Liver (tissue), 9 donors: Measurements from ENCODE around the gene NNT. TPM values are rescaled to one million over a fixed set of nuclear protein-coding genes. Genes with fewer than 3 reads are reported as not detected.

ENCODE experiments used
- DNase-seq: peaks from one replicate; pipeline ENCODE4 v3.0.0-alpha.2; 2017; ENCODE audit warnings: low spot score
- H3K27ac ChIP-seq, 2 donors: one replicate each; pipeline ENCODE4 v1.7.0; 2013; ENCODE audit warnings: inconsistent platforms in 2 of 2, low read length in 2 of 2, control low read depth in 1 of 2, low read depth in 1 of 2, mild to moderate bottlenecking in 1 of 2
- H3K27me3 ChIP-seq, 4 donors: one replicate each; pipeline versions ENCODE4 v1.6.1 to v1.7.0; 2013; ENCODE audit warnings: low read length in 3 of 4, inconsistent platforms in 1 of 4, mild to moderate bottlenecking in 1 of 4, moderate library complexity in 1 of 4; ENCODE audit not compliant: control insufficient read depth in 4 of 4, insufficient read depth in 4 of 4
- H3K36me3 ChIP-seq, 4 donors: one replicate each; pipeline versions ENCODE4 v1.6.1 to v1.7.0; 2013; ENCODE audit warnings: low read length in 3 of 4, mild to moderate bottlenecking in 3 of 4, low read depth in 1 of 4, moderate library complexity in 1 of 4; ENCODE audit not compliant: control insufficient read depth in 4 of 4, insufficient read depth in 3 of 4
- H3K4me1 ChIP-seq, 4 donors: one replicate each; pipeline versions ENCODE4 v1.6.1 to v1.7.0; 2013; ENCODE audit warnings: low read length in 3 of 4, mild to moderate bottlenecking in 3 of 4, moderate library complexity in 1 of 4; ENCODE audit not compliant: control insufficient read depth in 4 of 4, insufficient read depth in 4 of 4
- H3K4me3 ChIP-seq, 3 donors: one replicate each; pipeline versions ENCODE4 v1.6.1 to v1.7.0; 2013; ENCODE audit warnings: low read length in 3 of 3, control low read depth in 1 of 3, low read depth in 1 of 3, mild to moderate bottlenecking in 1 of 3
- H3K9ac ChIP-seq, 2 donors: one replicate each; pipeline ENCODE4 v1.7.0; 2013; ENCODE audit warnings: low read length in 2 of 2, mild to moderate bottlenecking in 2 of 2, moderate library complexity in 2 of 2, control low read depth in 1 of 2, low read depth in 1 of 2
- H3K9me3 ChIP-seq, 4 donors: one replicate each; pipeline versions ENCODE4 v1.6.1 to v1.7.0; 2013; ENCODE audit warnings: low read length in 3 of 4; ENCODE audit not compliant: control insufficient read depth in 4 of 4
- ATF3 ChIP-seq: IDR thresholded peaks from 2 replicates; pipeline ENCODE4 v1.6.1; 2016; ENCODE audit warnings: antibody characterized with exemption
- CTCF ChIP-seq: fragments of 150-350 bp; IDR thresholded peaks from 2 replicates; pipeline ENCODE4 v1.5.1; 2017; ENCODE audit warnings: improper control_type of control experiment, low read depth, low read length; ENCODE audit not compliant: missing input control
- EGR1 ChIP-seq, 2 donors: IDR thresholded peaks; 2 replicates each; pipeline ENCODE4 v1.6.1; 2016 to 2018; ENCODE audit warnings: antibody characterized with exemption in 2 of 2, low read depth in 2 of 2
- FOXA1 ChIP-seq: IDR thresholded peaks from 2 replicates; pipeline ENCODE4 v1.6.1; 2016; ENCODE audit warnings: antibody characterized with exemption
- FOXA2 ChIP-seq: IDR thresholded peaks from 2 replicates; pipeline ENCODE4 v1.6.1; 2016; ENCODE audit warnings: antibody characterized with exemption
- HNF4A ChIP-seq, 2 donors: conservative IDR thresholded peaks; 2 replicates each; pipeline ENCODE4 v1.6.1; 2016; ENCODE audit warnings: antibody characterized with exemption in 2 of 2, mild to moderate bottlenecking in 2 of 2
- HNF4G ChIP-seq: IDR thresholded peaks from 2 replicates; pipeline ENCODE4 v1.6.1; 2016; ENCODE audit warnings: antibody characterized with exemption
- JUND ChIP-seq, 2 donors: IDR thresholded peaks; 2 replicates each; pipeline ENCODE4 v1.6.1; 2016; ENCODE audit warnings: antibody characterized with exemption in 2 of 2
- MAX ChIP-seq: IDR thresholded peaks from 2 replicates; pipeline ENCODE4 v1.6.1; 2016; ENCODE audit warnings: antibody characterized with exemption
- NR2F2 ChIP-seq: IDR thresholded peaks from 2 replicates; pipeline ENCODE4 v1.6.1; 2016; ENCODE audit warnings: antibody characterized with exemption
- RAD21 ChIP-seq, 2 donors: IDR thresholded peaks; 2 replicates each; pipeline ENCODE4 v1.6.1; 2016; ENCODE audit warnings: antibody characterized with exemption in 2 of 2, mild to moderate bottlenecking in 2 of 2
- REST ChIP-seq: IDR thresholded peaks from 2 replicates; pipeline ENCODE4 v1.6.1; 2016; ENCODE audit warnings: antibody characterized with exemption, mild to moderate bottlenecking
- RXRA ChIP-seq, 2 donors: IDR thresholded peaks; 2 replicates each; pipeline ENCODE4 v1.6.1; 2017 to 2018; ENCODE audit warnings: antibody characterized with exemption in 2 of 2, mild to moderate bottlenecking in 1 of 2
- SP1 ChIP-seq: IDR thresholded peaks from 2 replicates; pipeline ENCODE4 v1.6.1; 2018; ENCODE audit warnings: antibody characterized with exemption, mild to moderate bottlenecking
- TAF1 ChIP-seq: conservative IDR thresholded peaks from 2 replicates; pipeline ENCODE4 v1.6.1; 2016; ENCODE audit warnings: antibody characterized with exemption, mild to moderate bottlenecking
- YY1 ChIP-seq: IDR thresholded peaks from 2 replicates; pipeline ENCODE4 v1.6.1; 2016; ENCODE audit warnings: antibody characterized with exemption, mild to moderate bottlenecking
- ZBTB33 ChIP-seq: IDR thresholded peaks from 2 replicates; pipeline ENCODE4 v1.6.1; 2016; ENCODE audit warnings: antibody characterized with exemption
- WGBS: extraction: QIAGEN DNeasy Blood & Tissue Kit; methylation state at CpG from one replicate; pipeline ENCODE4 v1.1.7; 2013; 5-methylcytosine and 5-hydroxymethylcytosine counted together
- polyA plus RNA-seq, 2 donors: library from polyadenylated mRNA; stranded (reverse) in 1 of 2; unstranded in 1 of 2; fragments of 200-250 nt in 1 of 2; fragments of >200 nt in 1 of 2; fragmentation: Nextera tagmentation in 1 of 2; extraction: Ambion mirVana in 1 of 2; gene quantifications; one replicate each; pipeline versions ENCODE4 v1.2.1 to v1.2.3, GENCODE V29; 2013 to 2015
- total RNA-seq, 2 donors: library from RNA; depleted of rRNA; stranded (reverse); fragments of >200 nt; gene quantifications; one replicate each; pipeline ENCODE4 v1.2.3, GENCODE V29; 2014
- donor health status: healthy.
- donor health status: healthy.
- donor health status: healthy.
- donor health status: healthy.
- donor health status: healthy.

The NNT gene
- total and polyA plus RNA-seq, 4 donors, result 45.4 to 154 (median 89.2) TPM

DNA sequence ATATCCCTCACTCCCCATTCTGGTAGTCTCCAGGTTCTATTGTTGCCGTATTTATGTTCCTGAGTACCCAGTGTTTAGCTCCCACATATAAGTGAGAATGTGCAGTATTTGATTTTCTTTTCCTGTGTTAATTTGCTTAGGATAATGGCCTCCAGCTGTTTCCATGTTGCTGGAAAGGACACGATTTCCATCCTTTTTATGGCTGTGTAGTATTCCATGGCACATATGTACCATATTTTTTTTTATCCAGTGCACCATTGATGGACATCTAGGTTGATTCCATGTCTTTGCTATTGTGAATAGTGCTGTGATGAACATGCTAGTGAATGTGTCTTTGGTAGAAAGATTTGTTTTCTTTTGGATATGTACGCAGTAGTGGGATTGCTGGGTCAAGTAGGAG lies 98.2 kb downstream of the NNT start:
- no peak overlapping the region for H3K27ac ChIP-seq
- 98% methylated on average over 3 of the region's 3 CpGs for WGBS

DNA sequence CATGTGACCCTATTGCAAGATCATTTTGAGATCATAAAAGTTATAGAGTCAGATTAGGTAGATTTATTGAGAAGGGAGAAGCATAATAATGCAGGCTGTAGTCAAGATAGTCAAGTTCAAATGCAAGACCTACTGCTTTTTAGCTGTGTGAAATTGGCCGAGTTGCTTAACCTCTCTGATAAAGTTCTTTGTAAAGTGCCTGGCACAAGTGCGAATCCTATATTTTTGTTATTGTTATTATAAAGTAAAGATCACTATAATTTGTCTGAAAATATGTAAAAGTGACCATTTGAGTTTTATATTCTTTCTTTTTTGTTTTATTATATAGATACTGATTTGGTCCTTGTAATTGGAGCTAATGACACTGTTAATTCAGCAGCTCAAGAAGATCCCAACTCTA lies 99.3 kb downstream of the NNT start:
- no peak for TF ChIP-seq YY1
- no peak for TF ChIP-seq EGR1 (IDR thresholded peaks at IDR 0.05; ENCODE audit: low read depth in 2 of 2)
- no peak for TF ChIP-seq ZBTB33
- no peak for TF ChIP-seq NR2F2
- TF ChIP-seq MAX, result no peak
- TF ChIP-seq RAD21 (IDR thresholded peaks at IDR 0.05), result no peak
- TF ChIP-seq RXRA (IDR thresholded peaks at IDR 0.05), result no peak
- TF ChIP-seq REST, result no peak
- TF ChIP-seq FOXA1, result no peak
- no peak for TF ChIP-seq FOXA2
- TF ChIP-seq CTCF, result no peak
- TF ChIP-seq HNF4G, result no peak
- no peak for TF ChIP-seq JUND (IDR thresholded peaks at IDR 0.05)
- no peak for TF ChIP-seq SP1
- no peak for TF ChIP-seq TAF1
- no peak for TF ChIP-seq HNF4A (conservative IDR thresholded peaks at IDR 0.05)
- TF ChIP-seq ATF3, result no peak
- Histone ChIP-seq H3K9me3 (no peaks in the 10 kb centered on the region), H3K27ac (no peak overlapping the region), H3K4me1 (peaks cover 0 to 24% (median 4%) of the 10 kb centered on the region in 4 donors), H3K4me3 (no peak overlapping the region), H3K9ac (no peak overlapping the region), H3K36me3 (peaks cover 0 to 21% (median 8%) of the 10 kb centered on the region in 4 donors), H3K27me3 (no peaks in the 10 kb centered on the region)
- 98% methylated on average over 2 of the region's 2 CpGs for WGBS
- DNase-seq, result no peak

More for the DNA sequence above, 98.2 kb downstream of the NNT start:
- H3K9me3 ChIP-seq, result no peaks in the 10 kb centered on the region
- no peak for DNase-seq
- no peaks in the 10 kb centered on the region for H3K27me3 ChIP-seq
- peaks cover 0 to 24% (median 4%) of the 10 kb centered on the region in 4 donors for H3K4me1 ChIP-seq
- H3K36me3 ChIP-seq, result peaks cover 0 to 21% (median 9%) of the 10 kb centered on the region in 4 donors
- no peak overlapping the region for H3K4me3 ChIP-seq
- TF ChIP-seq ATF3, result no peak
- no peak overlapping the region for H3K9ac ChIP-seq
